Right lobe of liver (tissue), 6 donors: ENCODE measurements around the gene SMCO2. TPM values are rescaled to one million over a fixed set of nuclear protein-coding genes. Genes with fewer than 3 reads are reported as not detected.

ENCODE experiments used
- ATAC-seq, 4 donors: fragments of 200-7000 bp; cut with Tn5 transposase; one replicate each; pipeline ENCODE4 v1.9.1; 2020; ENCODE audit warnings: mild to moderate bottlenecking in 4 of 4, moderate library complexity in 4 of 4
- DNase-seq, 3 donors: peaks; one replicate each; pipeline ENCODE4 v3.0.0-alpha.2; 2020
- H3K27ac ChIP-seq, 3 donors: fragments of 200-600 bp; one replicate each; pipeline ENCODE4 v1.8.0; 2022
- H3K27me3 ChIP-seq, 2 donors: fragments of 200-600 bp; one replicate each; pipeline ENCODE4 v1.8.0; 2022
- H3K36me3 ChIP-seq, 4 donors: fragments of 200-600 bp; sonication (generic) in 1 of 4; one replicate each; pipeline versions ENCODE4 v1.5.1 to v1.8.0; 2017 to 2022; ENCODE audit warnings: control low read depth in 1 of 4
- H3K4me1 ChIP-seq, 4 donors: fragments of 200-600 bp; sonication (generic) in 1 of 4; one replicate each; pipeline versions ENCODE4 v1.5.1 to v1.8.0; 2017 to 2022; ENCODE audit warnings: control low read depth in 1 of 4
- H3K4me3 ChIP-seq, 3 donors: fragments of 200-600 bp; one replicate each; pipeline ENCODE4 v1.8.0; 2022
- H3K9me3 ChIP-seq, 4 donors: fragments of 200-600 bp; sonication (generic) in 1 of 4; one replicate each; pipeline versions ENCODE4 v1.5.1 to v1.8.0; 2017 to 2022; ENCODE audit warnings: control low read depth in 1 of 4
- POLR2A ChIP-seq: fragments of 450-650 bp; IDR thresholded peaks from one replicate; pipeline ENCODE4 v1.6.1; 2017; ENCODE audit warnings: antibody characterized with exemption, mild to moderate bottlenecking
- WGBS: methylation state at CpG from one replicate; pipeline ENCODE4 v1.1.6; 2018; ENCODE audit warnings: low coverage, low lambda C conversion rate; ENCODE audit not compliant: insufficient coverage; ENCODE audit errors: missing lambda C conversion rate; 5-methylcytosine and 5-hydroxymethylcytosine counted together
- intact Hi-C, 2 donors: fragments of 100-400 bp; cut with DNase I; formaldehyde crosslinking; loops; one replicate each; pipeline versions ENCODE4 v1.11.2 to v1.14.1; 2022
- total RNA-seq, 6 experiments: library from RNA; depleted of rRNA in 2 of 6; stranded (reverse); fragments of >200 nt in 2 of 6; fragmentation: NEBNext Ultra II Directional in 3 of 6; extraction: Animal tissue kit (Norgen Biotek cat#: 25700) in 3 of 6; gene quantifications; one replicate each; pipeline versions ENCODE4 v1.1.0 to v1.2.4, GENCODE V29; 2016 to 2023
- TF ChIP-seq, protein P1 (sequence below), 4 donors: fragments of 200-600 bp in 3 of 4; fragments of 450-650 bp in 1 of 4; IDR thresholded peaks; one replicate each; pipeline versions ENCODE4 v1.5.1 to v1.8.0; 2016 to 2022; ENCODE audit warnings: antibody characterized with exemption in 4 of 4, mild to moderate bottlenecking in 2 of 4
- donor health status: DM: no; HTN: yes; CAD: no.
- donor health status: DM: no; HTN: no; CAD: no.
- donor health status: DM: no; HTN: no; CAD: no.
- donor health status: DM: no; HTN: yes; CAD: no.
- donor health status: DM: no; HTN: yes; CAD: no.

SMCO2 gene
- total RNA-seq, 6 experiments from 2014 or later: 0.31 TPM; not detected in 5

GRCh38 chr12:27488479-27488878, 41.9 kb downstream of the SMCO2 start:
- Histone ChIP-seq H3K4me3 (no peak overlapping the region), H3K27ac (no peak overlapping the region), H3K27me3 (no peaks in the 10 kb centered on the region), H3K36me3 (no peaks in the 10 kb centered on the region), H3K9me3 (no peaks in the 10 kb centered on the region), H3K4me1 (peaks cover 0 to 8% (median 0%) of the 10 kb centered on the region in 4 donors)
- no peak for TF ChIP-seq POLR2A
- TF ChIP-seq, protein P1, sequence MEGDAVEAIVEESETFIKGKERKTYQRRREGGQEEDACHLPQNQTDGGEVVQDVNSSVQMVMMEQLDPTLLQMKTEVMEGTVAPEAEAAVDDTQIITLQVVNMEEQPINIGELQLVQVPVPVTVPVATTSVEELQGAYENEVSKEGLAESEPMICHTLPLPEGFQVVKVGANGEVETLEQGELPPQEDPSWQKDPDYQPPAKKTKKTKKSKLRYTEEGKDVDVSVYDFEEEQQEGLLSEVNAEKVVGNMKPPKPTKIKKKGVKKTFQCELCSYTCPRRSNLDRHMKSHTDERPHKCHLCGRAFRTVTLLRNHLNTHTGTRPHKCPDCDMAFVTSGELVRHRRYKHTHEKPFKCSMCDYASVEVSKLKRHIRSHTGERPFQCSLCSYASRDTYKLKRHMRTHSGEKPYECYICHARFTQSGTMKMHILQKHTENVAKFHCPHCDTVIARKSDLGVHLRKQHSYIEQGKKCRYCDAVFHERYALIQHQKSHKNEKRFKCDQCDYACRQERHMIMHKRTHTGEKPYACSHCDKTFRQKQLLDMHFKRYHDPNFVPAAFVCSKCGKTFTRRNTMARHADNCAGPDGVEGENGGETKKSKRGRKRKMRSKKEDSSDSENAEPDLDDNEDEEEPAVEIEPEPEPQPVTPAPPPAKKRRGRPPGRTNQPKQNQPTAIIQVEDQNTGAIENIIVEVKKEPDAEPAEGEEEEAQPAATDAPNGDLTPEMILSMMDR (IDR thresholded peaks at IDR 0.05): no peak
- 65% methylated on average over 5 of the region's 5 CpGs for WGBS
- DNase-seq: no peak
- intact Hi-C loops: no loop called here
- ATAC-seq: no peak

DNA sequence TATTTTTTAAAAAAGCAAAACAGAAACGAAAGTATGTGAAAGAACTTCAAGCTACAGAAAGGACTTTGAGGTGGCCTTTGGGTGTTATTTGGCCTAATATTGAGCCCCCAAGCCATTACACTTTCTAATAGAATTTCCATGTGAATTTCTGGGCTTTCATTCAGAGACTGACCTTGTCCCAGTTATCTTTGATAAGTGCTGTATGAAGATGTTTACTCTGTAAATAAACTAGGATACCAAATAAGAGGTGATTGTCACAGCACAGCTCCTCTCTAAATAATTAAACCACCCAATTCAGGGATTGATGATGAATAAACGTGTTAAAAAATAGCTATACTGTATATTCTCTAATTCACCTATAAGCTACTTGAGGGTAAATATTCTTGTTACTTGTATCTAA, 44.7 kb downstream of the SMCO2 start:
- no peaks in the 10 kb centered on the region for H3K27me3 ChIP-seq
- WGBS: 36% methylated on average over 2 of the region's 2 CpGs
- H3K36me3 ChIP-seq: no peaks in the 10 kb centered on the region
- ATAC-seq (peak in 3 of 4 donors; percentile 52 to 67 (median 67)), DNase-seq (no peak)
- TF ChIP-seq, protein P1 (IDR thresholded peaks at IDR 0.05): no peak
- TF ChIP-seq POLR2A: no peak
- intact Hi-C loops: no loop called here
- H3K9me3 ChIP-seq: no peaks in the 10 kb centered on the region
- H3K4me1 ChIP-seq: peaks cover 0 to 8% (median 0%) of the 10 kb centered on the region in 4 donors
- no peak overlapping the region for H3K27ac ChIP-seq
- H3K4me3 ChIP-seq: no peak overlapping the region

DNA sequence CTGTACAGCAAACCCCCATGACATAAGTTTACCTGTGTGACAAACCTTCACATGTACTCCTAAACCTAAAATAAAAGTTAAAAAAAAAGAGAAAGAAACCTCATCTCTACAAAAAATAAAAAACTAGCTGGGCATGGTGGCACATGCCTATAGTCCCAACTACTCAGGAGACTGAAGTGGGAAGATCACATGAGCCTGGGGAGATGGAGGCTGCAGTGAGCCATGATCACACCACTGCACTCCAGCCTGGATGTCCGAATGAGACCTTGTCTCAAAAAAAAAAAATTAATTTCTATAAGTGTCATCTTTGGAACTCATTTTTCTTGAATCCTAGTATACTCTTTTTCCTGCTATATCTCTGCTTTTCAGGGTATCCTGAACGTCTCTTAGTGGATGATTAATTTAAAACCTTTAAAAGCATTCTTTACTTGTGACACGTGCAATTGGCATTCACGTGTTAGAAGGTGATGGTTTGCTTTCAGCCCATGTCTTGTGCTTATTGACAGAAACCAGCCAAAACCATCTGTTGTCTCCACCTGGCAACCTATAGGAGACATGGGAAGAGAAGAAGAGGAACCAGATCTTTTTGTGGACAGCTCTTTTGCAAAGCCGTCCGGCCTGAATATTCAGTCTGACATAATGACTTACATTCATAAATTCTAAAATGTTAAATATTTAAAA, 46.9 kb downstream of the SMCO2 start:
- Histone ChIP-seq H3K36me3 (no peaks in the 10 kb centered on the region), H3K27ac (no peak overlapping the region), H3K4me3 (no peak overlapping the region), H3K4me1 (peaks cover 0 to 8% (median 0%) of the 10 kb centered on the region in 4 donors), H3K9me3 (no peaks in the 10 kb centered on the region), H3K27me3 (no peaks in the 10 kb centered on the region)
- 78% methylated on average over 6 of the region's 6 CpGs for WGBS
- intact Hi-C loops: no loop called here
- no peak for ATAC-seq
- no peak for DNase-seq
- no peak for TF ChIP-seq POLR2A
- TF ChIP-seq, protein P1 (IDR thresholded peaks at IDR 0.05): no peak

- Histone ChIP-seq H3K9me3 (no peaks in the 10 kb centered on the region), H3K4me3 (no peak overlapping the region), H3K36me3 (no peaks in the 10 kb centered on the region), H3K4me1 (no peaks in the 10 kb centered on the region), H3K27me3 (no peaks in the 10 kb centered on the region), H3K27ac (no peak overlapping the region)
- intact Hi-C loops: no loop called here
- DNase-seq (no peak), ATAC-seq (no peak)
- WGBS: 82% methylated on average over 3 of the region's 3 CpGs
- TF ChIP-seq, protein P1 (IDR thresholded peaks at IDR 0.05): no peak
- no peak for TF ChIP-seq POLR2A
Measured at GRCh38 chr12:27497446-27497845, 50.9 kb downstream of the SMCO2 start.
